Heart right ventricle (tissue), 16 donors: ENCODE results near the gene TRNP1. TPM values are rescaled to one million over a fixed set of nuclear protein-coding genes. Genes with fewer than 3 reads are reported as not detected.

ENCODE experiments used
- ATAC-seq, 8 donors: fragments of 200-7000 bp; cut with Tn5 transposase; one replicate each; pipeline ENCODE4 v1.9.1; 2020; ENCODE audit warnings: mild to moderate bottlenecking in 8 of 8, moderate library complexity in 8 of 8, moderate number of reproducible peaks in 1 of 8
- DNase-seq, 2 donors: peaks; one replicate each; pipeline ENCODE4 v3.0.0-alpha.2; 2020
- H3K27ac ChIP-seq, 10 donors: fragments of 200-600 bp; sonication (generic) in 2 of 10; one replicate each; pipeline versions ENCODE4 v1.5.0 to v1.8.0; 2020 to 2022; ENCODE audit warnings: mild to moderate bottlenecking in 3 of 10
- H3K27me3 ChIP-seq, 7 donors: fragments of 200-600 bp; one replicate each; pipeline ENCODE4 v1.8.0; 2021 to 2022; ENCODE audit warnings: mild to moderate bottlenecking in 2 of 7
- H3K36me3 ChIP-seq, 9 donors: fragments of 200-600 bp; sonication (generic) in 1 of 9; one replicate each; pipeline versions ENCODE4 v1.5.0 to v1.8.0; 2020 to 2022; ENCODE audit warnings: mild to moderate bottlenecking in 2 of 9
- H3K4me1 ChIP-seq, 9 donors: fragments of 200-600 bp; sonication (generic) in 1 of 9; one replicate each; pipeline versions ENCODE4 v1.5.0 to v1.8.0; 2020 to 2022; ENCODE audit warnings: mild to moderate bottlenecking in 4 of 9
- H3K4me3 ChIP-seq, 10 donors: fragments of 200-600 bp; sonication (generic) in 2 of 10; one replicate each; pipeline versions ENCODE4 v1.5.0 to v1.8.0; 2020 to 2022; ENCODE audit warnings: mild to moderate bottlenecking in 7 of 10, moderate library complexity in 2 of 10
- H3K9me3 ChIP-seq, 11 donors: fragments of 200-600 bp in 10 of 11; sonication (generic) in 2 of 11; one replicate each; pipeline versions ENCODE4 v1.5.0 to v1.8.0; 2013 to 2022; ENCODE audit warnings: mild to moderate bottlenecking in 2 of 11, control low read depth in 1 of 11, moderate library complexity in 1 of 11
- CTCF ChIP-seq, 9 donors: fragments of 200-600 bp; sonication (generic) in 2 of 9; IDR thresholded peaks; one replicate each; pipeline versions ENCODE4 v1.5.0 to v1.8.0; 2021 to 2022; ENCODE audit warnings: antibody characterized with exemption in 9 of 9, mild to moderate bottlenecking in 5 of 9, moderate library complexity in 1 of 9
- WGBS, 2 donors: extraction: QIAGEN DNeasy Blood & Tissue Kit; methylation state at CpG; one replicate each; pipeline ENCODE4 v1.1.7; 2013; ENCODE audit warnings: inconsistent platforms in 1 of 2; 5-methylcytosine and 5-hydroxymethylcytosine counted together
- intact Hi-C, 10 donors: fragments of 100-400 bp; cut with DNase I; formaldehyde crosslinking; loops; one replicate each; pipeline versions ENCODE4 v1.11.1 to v1.14.2; 2022
- polyA plus RNA-seq, 2 donors: library from polyadenylated mRNA; stranded (reverse); fragments of 200-250 nt; gene quantifications; one replicate each; pipeline ENCODE4 v1.2.3, GENCODE V29; 2013
- total RNA-seq, 10 donors: library from RNA; stranded (reverse); fragmentation: NEBNext Ultra II Directional in 3 of 10; extraction: Animal tissue kit (Norgen Biotek cat#: 25700) in 3 of 10; gene quantifications; one replicate each; pipeline versions ENCODE4 v1.2.1 to v1.2.4, GENCODE V29; 2021 to 2023
- donor health status: Arrhythmogenic right ventricular cardiomyopathy.
- donor health status: ischemic (EF 13 %, LVEDD 7.1; RV severe dilation, severe dysfunction).
- donor health status: healthy with polysubstance abuse.
- donor health status: DM: no; HTN: yes; CAD: no.
- donor health status: DM: no; HTN: no; CAD: no.
- donor health status: ischemic (EF 25% LVEDD 6.9; RV normal size, moderate dysfunction).
- donor health status: ischemic (EF 25% LVEDD 5.7; RV mildly dilated, moderate dysfunction).
- donor health status: healthy.
- donor health status: DM: yes; HTN: yes; CAD: no.
- donor health status: Ischemic cardiomyopathy.
- donor health status: ischemic (EF 35%, LVEDD 5.7; RV mildly dilated, moderate dysfunction).
- donor health status: nonischemic (EF 11% LVEDD 7.7; RV severe dilation, severe dysfunction).
- donor health status: DM: yes; HTN: yes; CAD: no.
- donor health status: PGD.
- donor health status: ischemic (EF 29% LVEDD 5.4; RV normal size, mild dysfunction).
- donor health status: nonischemic (EF 23%, LVEDD 6.1; RV moderate dilation, normal function).

TRNP1 gene
- total and polyA plus RNA-seq, 12 donors: 11.9 to 48.6 (median 22.3) TPM

- no peak for ATAC-seq
- Histone ChIP-seq H3K27ac (no peak overlapping the region), H3K27me3 (peaks cover 0 to 5% (median 2%) of the 10 kb centered on the region in 7 donors), H3K36me3 (peaks cover 0 to 9% (median 0%) of the 10 kb centered on the region in 9 donors), H3K4me3 (no peak overlapping the region), H3K9me3 (peaks cover 0 to 14% (median 0%) of the 10 kb centered on the region in 11 donors), H3K4me1 (peaks cover 0 to 17% (median 4%) of the 10 kb centered on the region in 9 donors)
- TF ChIP-seq CTCF (IDR thresholded peaks at IDR 0.05): no peak
- no peak for DNase-seq
- intact Hi-C loops: no loop called here
- WGBS, 2 donors: 89 to 91% methylated on average over 24 of the region's 24 CpGs
These were observed 41.5 kb upstream of the TRNP1 start for GRCh38 chr1:26951821-26952497.

GRCh38 chr1:26953374-26953773, 40.1 kb upstream of the TRNP1 start:
- Histone ChIP-seq H3K27me3 (peaks cover 3 to 19% (median 15%) of the 10 kb centered on the region in 7 donors), H3K9me3 (peaks cover 0 to 16% (median 0%) of the 10 kb centered on the region in 11 donors), H3K27ac (no peak overlapping the region), H3K36me3 (no peaks in the 10 kb centered on the region), H3K4me3 (no peak overlapping the region), H3K4me1 (peaks cover 0 to 17% (median 3%) of the 10 kb centered on the region in 9 donors)
- ATAC-seq (no peak), DNase-seq (no peak)
- no peak for TF ChIP-seq CTCF (IDR thresholded peaks at IDR 0.05)
- intact Hi-C loops: no loop called here
- 95 to 97% methylated on average over 5 of the region's 5 CpGs for WGBS, 2 donors

GRCh38 chr1:26956321-26956720, 37.2 kb upstream of the TRNP1 start:
- ATAC-seq (no peak), DNase-seq (no peak)
- no peak for TF ChIP-seq CTCF (IDR thresholded peaks at IDR 0.05)
- no peak overlapping the region for H3K27ac ChIP-seq
- H3K36me3 ChIP-seq: no peaks in the 10 kb centered on the region
- no peak overlapping the region for H3K4me3 ChIP-seq
- peaks cover 0 to 16% (median 0%) of the 10 kb centered on the region in 11 donors for H3K9me3 ChIP-seq
- peaks cover 14 to 47% (median 42%) of the 10 kb centered on the region in 7 donors for H3K27me3 ChIP-seq
- 80% methylated on average over 3 of the region's 3 CpGs for WGBS, 2 donors
- H3K4me1 ChIP-seq: peaks cover 0 to 12% (median 10%) of the 10 kb centered on the region in 9 donors
- intact Hi-C loops: no loop called here

GRCh38 chr1:26957306-26957705, 36.2 kb upstream of the TRNP1 start:
- DNase-seq (no peak), ATAC-seq (no peak)
- no peak overlapping the region for H3K27ac ChIP-seq
- WGBS, 2 donors: 76 to 88% methylated on average over 3 of the region's 3 CpGs
- intact Hi-C loops: no loop called here
- no peak overlapping the region for H3K4me3 ChIP-seq
- H3K27me3 ChIP-seq: peaks cover 14 to 54% (median 43%) of the 10 kb centered on the region in 7 donors
- no peaks in the 10 kb centered on the region for H3K36me3 ChIP-seq
- H3K4me1 ChIP-seq: peaks cover 0 to 12% (median 10%) of the 10 kb centered on the region in 9 donors
- TF ChIP-seq CTCF (IDR thresholded peaks at IDR 0.05): no peak
- H3K9me3 ChIP-seq: peaks cover 0 to 16% (median 0%) of the 10 kb centered on the region in 11 donors
